Subcutaneous adipose tissue (tissue), 4 donors: ENCODE measurements around the gene XCL1. TPM values are rescaled to one million over a fixed set of nuclear protein-coding genes. Genes with fewer than 3 reads are reported as not detected.

Experiments used
- total RNA-seq, 4 donors: library from RNA; depleted of rRNA; stranded (reverse); fragments of >200 nt; gene quantifications; one replicate each; pipeline ENCODE4 v1.1.0, GENCODE V29; 2016
- TF ChIP-seq, protein P1 (sequence below): fragments of 450-650 bp; IDR thresholded peaks from one replicate; pipeline ENCODE4 v1.5.1; 2016; ENCODE audit warnings: low read depth, mild to moderate bottlenecking, control low read depth, antibody characterized with exemption, moderate library complexity

Gene XCL1
- total RNA-seq, 4 donors from 2014 or later: 0.68 TPM; not detected in 3

DNA sequence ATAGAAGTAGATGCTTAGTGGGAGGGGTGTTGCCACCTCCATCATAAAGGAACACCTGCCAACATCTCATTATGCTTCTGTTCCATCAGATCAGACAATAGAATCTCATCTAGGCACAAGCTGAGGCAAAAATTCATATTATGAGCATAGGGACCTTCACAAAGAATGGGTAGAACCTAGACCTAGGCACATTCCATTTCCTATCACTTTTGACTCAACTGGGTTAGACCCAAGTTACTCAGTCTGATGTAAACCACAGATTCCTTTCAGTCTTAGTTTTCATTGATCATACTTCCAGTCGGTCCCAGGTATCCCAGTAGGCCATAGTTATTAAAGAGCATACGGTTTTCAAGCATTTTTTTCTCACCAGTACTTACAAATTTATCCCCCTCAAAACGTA lies 21.7 kb downstream of the XCL1 start:
- TF ChIP-seq, protein P1, sequence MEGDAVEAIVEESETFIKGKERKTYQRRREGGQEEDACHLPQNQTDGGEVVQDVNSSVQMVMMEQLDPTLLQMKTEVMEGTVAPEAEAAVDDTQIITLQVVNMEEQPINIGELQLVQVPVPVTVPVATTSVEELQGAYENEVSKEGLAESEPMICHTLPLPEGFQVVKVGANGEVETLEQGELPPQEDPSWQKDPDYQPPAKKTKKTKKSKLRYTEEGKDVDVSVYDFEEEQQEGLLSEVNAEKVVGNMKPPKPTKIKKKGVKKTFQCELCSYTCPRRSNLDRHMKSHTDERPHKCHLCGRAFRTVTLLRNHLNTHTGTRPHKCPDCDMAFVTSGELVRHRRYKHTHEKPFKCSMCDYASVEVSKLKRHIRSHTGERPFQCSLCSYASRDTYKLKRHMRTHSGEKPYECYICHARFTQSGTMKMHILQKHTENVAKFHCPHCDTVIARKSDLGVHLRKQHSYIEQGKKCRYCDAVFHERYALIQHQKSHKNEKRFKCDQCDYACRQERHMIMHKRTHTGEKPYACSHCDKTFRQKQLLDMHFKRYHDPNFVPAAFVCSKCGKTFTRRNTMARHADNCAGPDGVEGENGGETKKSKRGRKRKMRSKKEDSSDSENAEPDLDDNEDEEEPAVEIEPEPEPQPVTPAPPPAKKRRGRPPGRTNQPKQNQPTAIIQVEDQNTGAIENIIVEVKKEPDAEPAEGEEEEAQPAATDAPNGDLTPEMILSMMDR: no peak

DNA sequence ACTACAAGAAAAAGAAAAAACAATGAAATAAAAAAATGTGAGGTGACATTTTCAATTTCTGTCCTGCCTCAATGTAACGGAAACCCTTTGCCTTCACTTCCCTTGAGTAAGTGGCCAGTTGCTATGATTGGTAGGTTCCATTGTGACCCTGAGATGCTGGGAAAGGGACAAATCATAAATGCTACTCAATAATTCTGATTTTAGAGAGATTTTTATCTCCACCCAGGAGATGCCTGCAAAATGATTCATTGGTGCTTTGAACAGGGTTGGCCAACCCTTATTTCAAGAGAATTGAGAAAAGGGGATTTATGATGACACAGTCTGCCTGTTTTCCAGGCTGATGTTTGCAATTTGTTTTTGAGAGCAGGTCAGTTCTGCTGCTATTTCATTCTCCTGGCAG lies 22.5 kb downstream of the XCL1 start:
- TF ChIP-seq, protein P1: no peak

DNA sequence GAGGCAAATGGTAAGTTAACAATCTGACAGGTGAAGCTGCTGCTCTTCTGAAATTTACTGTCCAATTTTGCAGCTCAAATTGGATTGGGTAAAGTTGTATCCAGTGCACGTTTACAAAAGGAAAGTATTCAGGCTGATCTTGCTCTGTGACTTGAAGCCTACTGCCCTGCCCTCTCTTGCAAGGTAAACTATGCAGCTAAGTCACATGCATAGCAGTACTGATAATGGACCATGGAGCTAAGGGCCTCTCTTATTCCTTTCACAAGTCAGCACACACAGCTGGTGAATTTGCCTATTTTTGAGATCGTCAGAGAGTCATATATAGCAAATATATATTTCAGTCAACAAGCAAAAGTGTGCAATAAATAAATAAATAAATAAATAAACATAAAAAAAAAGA lies 23.2 kb downstream of the XCL1 start:
- TF ChIP-seq, protein P1: no peak

DNA sequence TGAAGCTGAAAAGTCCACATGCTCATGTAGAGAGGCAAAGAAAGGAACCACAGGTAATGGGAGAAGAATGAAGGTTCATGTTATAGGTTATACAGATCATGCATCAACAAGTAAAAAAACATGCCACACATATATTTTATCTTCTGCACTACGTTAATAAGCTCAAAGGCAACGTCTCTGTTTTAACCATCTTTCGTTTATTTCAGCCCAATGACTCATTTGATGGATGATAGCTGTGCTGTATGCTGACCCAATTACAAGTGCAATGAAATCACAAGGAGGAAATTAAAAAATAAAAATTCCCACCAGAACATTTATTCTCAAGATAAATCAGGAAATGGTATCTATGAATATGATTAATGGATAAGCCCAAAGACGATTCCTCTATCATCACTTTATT lies 24.6 kb downstream of the XCL1 start:
- TF ChIP-seq, protein P1: no peak

DNA sequence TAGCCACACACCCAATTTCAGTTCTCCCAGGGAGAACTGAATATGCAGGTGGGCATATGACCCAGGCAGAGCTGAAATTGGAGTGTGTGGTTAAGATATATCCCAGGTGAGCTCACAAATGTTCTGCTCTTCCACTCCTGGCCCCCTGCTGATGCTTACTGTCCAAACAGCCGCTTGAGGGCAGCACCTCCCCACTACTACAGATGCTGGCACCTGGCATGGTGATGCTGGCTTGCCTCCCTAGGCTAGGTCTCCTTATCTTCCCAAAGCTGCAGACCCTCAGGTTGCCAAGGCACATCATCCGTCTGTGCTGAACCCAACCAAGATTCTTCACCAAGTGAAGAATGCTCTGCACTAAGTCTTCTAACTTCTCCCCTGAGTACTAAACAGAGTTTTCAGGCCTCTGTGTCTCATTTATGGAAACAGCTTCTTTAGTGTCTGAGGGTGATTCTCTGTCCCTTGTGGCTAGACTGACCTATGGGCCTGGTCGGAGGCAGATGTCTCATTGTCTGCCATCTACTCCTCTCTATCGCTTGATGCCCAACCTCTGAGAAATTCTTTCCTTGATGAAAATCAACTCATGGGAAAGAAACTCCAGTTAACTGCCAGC lies 27.2 kb downstream of the XCL1 start:
- TF ChIP-seq, protein P1: no peak

DNA sequence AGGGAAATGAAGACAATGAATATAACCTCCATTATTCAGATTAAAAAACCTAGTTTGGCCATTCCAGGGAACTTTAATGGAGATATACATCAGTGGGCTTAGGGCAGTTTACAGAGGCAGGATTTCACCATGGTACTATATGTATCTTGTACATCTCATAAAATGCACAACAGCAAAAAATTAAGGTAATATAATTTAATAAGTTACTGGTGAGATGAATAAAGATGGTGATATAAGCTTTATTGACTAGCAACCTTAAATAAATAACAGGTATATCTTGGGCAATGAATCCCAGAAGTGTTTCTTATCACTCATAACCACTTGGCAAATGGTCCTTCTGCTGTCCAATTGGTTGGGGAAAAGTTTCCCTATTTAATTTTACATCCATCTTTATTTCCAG lies 29.0 kb downstream of the XCL1 start:
- TF ChIP-seq, protein P1: no peak

DNA sequence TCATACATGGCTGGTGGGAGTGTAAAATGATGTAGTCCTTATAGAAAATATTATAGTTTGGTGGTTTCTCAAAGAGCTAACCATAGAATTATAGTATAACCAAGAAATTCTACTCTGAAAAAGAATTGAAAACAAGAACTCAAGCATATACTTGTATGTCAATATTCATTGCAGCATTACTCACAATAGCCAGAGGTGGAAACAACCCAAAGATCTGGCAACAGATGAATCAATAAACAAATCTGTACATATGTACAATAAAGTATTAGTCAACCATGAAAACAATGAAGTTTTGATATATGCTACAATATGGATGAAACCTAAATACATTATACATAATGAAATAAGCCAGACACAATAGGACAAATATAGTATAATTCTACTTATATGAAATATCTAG lies 29.7 kb downstream of the XCL1 start:
- TF ChIP-seq, protein P1: no peak
